Activated CD4-positive, alpha-beta T cell treated with anti-CD3 and anti-CD28 coated beads for 1 hour (primary cell): ENCODE measurements around the gene THAP7.

Experiments used
- DNase-seq: peaks from one replicate; pipeline ENCODE4 v3.0.0-alpha.2; 2020

The THAP7 gene

GRCh38 chr22:20992456-20993303, 9.2 kb downstream of the THAP7 start:
- no peak for DNase-seq

- DNase-seq: no peak
Observed at GRCh38 chr22:20992056-20992442, 9.9 kb downstream of the THAP7 start.

DNA sequence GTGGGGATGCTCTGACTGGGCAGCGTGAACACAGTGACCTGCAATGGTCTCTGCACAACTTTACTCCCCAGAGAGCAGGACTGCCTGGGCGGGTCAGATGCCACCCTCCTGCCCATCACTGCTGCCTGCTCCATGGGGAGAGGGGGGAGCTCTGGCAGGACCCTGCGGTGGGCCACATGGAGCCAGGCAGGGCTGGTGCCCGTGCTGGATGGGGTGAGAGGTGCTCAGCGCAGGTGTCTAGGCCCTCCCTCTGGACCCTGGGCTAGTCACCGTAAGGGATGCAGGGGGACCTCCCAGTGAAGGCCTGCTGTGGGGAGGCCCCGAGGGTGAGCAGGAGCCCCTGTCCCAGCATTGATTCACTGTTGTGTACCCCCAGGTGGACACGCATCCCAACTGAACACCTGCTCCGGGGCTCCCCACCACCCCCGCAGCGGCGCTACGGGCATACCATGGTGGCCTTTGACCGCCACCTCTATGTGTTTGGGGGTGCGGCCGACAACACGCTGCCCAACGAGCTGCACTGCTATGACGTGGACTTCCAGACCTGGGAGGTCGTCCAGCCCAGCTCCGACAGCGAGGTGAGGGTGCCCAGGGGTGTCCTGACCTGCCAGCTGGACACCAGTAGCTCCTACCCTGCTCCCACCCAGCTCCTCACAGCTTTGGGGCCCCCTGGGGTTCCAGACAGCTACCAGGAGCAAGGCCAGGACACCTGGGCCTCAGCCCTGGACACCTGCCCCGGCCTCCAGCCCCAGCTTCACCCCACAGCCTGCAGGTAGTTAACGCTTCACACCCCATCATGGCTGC, 10.5 kb downstream of the THAP7 start:
- no peak for DNase-seq

GRCh38 chr22:20990184-20991180, 11.4 kb downstream of the THAP7 start:
- no peak for DNase-seq

DNA sequence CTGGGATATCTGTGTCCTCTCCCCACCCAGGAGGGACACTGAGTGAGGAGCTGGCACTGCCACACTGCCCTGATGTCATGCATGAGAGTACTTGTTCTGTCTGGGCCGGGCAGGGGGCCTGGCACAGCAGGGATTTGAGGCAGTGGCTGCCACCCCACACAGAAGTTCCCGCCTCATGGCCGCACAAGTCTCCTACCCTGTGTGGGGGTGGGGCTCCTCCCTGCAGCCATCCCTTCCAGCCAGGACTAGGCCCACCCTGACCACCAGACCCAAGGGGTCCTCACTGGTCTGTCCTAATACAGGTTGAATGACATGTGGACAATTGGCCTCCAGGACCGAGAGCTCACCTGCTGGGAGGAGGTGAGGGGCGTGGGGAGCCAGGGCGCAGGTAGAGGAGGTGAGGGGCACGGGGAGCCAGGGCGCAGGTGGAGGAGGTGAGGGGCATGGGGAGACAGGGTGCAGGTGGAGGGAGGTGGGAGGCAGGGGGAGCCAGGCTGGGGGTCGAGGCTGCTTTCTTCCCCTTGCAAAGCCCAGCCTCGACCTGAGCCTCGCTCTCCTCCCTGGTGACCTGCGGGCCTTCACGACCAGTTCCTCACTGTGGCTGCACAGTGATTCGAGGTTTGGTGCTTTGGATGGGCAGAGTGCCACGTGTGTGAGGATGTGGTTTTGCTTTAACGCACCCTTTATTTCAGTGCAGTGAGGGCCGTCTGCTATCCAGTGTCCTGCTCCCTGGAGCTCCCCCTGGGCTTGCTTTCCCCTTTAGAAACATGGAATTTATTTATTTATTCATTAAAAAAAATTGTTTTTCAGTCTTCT, 12.4 kb downstream of the THAP7 start:
- no peak for DNase-seq

DNA sequence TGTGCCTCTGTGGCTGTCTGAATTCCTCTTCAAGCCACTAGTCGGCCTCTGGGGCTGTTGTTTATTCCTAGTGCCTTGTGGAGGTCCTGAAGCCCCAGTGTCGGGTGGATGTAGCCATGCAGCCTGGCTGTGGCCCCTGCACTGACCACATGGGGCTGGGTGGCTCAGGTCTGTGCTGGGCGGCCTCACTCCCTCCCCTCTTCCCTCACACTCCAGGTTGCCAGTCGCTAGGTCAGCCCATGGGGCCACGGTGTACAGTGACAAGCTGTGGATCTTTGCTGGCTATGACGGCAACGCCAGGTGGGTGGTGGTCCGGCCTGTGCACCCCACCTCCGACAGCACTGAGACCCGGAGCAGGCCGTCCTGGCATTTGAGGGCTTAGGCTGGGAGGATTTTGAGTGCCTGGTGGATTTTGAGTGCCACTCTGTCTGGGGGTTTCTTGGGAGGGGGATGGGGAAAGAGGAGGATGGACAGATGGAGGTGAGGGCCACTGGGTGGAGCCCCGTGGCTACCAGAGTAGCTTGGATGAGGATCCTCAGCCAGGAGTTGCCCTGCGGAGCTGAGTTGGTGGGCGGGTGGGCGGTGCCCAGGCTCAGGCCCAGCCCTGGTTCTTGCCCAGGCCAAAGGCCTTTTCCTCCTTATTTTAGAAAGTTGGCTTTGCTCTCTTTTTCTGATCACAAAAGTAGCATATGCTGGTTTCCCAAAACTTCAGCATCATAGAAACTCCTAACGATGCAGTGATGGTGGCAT, 13.2 kb downstream of the THAP7 start:
- no peak for DNase-seq

DNA sequence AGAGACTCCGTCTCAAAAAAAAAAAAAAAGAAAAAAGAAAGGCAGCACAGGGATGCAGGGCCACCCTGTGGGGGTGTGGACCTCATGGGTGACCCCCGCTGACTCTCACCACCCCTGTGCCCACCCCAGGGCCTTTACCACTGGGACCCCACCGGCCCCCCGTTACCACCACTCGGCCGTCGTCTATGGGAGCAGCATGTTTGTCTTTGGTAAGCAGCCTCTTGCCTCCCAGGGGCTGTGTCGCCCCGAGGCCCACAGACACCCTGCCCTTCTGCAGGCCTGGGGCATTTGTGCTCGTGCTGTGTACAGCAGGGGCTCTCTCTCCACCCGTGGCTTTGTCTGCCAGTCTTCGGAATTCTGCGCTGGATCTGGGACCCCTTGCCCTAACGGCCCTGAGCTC, 14.5 kb downstream of the THAP7 start:
- DNase-seq: no peak

GRCh38 chr22:20986365-20986764, 15.6 kb downstream of the THAP7 start:
- no peak for DNase-seq

GRCh38 chr22:20985720-20986119, 16.2 kb downstream of the THAP7 start:
- no peak for DNase-seq

- DNase-seq: no peak
Observed at GRCh38 chr22:20983081-20983771, 18.7 kb downstream of the THAP7 start.

DNA sequence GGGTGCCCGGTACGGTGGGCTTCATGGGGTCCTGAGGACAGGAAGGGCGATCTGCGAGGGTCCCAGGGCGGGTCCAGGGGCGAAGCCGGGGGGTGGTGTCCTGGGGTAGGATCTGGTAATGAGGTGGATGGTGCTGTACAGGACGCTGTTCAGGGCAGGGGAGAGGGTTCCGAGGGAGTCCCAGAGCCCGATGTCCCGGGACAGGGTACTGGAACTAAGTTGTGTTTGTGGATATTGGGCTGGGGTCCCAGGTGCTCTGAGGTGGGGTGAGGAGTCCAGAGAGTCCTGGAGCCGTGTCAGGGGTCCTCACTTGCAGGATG, 19.4 kb downstream of the THAP7 start:
- no peak for DNase-seq

GRCh38 chr22:20981787-20982562, 19.9 kb downstream of the THAP7 start, which contains the start of gene LZTR1:
TSS of gene LZTR1 (plus strand) at chr22:20982297. CDS start at chr22:20982372, 75 bp downstream.
- peak; percentile 52 for DNase-seq

- no peak for DNase-seq
Observed at GRCh38 chr22:20980938-20981722, 20.8 kb downstream of the THAP7 start.

GRCh38 chr22:20980523-20980922, 21.4 kb downstream of the THAP7 start:
- no peak for DNase-seq

GRCh38 chr22:20979940-20980453, 21.9 kb downstream of the THAP7 start:
- no peak for DNase-seq

GRCh38 chr22:20979243-20979809, 22.6 kb downstream of the THAP7 start:
- peak; percentile 47 for DNase-seq

- no peak for DNase-seq
Observed at GRCh38 chr22:20978419-20978818, 23.5 kb downstream of the THAP7 start.

- DNase-seq: no peak
Observed at GRCh38 chr22:20977516-20978170, 24.3 kb downstream of the THAP7 start.
